ENCODE results near the gene CPPED1. TPM values are rescaled to one million over a fixed set of nuclear protein-coding genes. Genes with fewer than 3 reads are reported as not detected.

The CPPED1 gene
- total and polyA plus RNA-seq, 2 experiments from 2014 or later = 6.2 to 7.3 TPM

DNA sequence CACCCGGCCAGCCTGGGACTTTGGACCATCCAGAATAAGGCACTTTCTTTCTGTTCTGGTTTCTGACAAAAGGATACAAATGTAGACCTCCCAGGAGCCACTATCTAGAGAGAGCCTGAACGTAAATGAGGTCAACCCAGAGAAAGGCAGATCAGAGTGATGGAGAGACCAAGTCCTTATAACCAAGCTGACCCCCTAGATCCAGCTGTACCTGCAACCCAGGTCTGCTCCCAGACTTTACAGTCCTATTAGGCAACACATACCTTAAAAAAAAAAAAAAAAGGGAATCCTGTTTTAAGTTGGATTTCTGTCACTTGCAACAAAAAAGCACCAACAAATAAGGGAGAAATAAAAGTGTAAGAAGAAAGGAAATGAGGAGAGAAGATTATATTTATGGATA lies 23.2 kb downstream of the CPPED1 start:
- ATAC-seq (no peak), DNase-seq (ENCODE audit: low spot score) (no peak)
- Histone ChIP-seq H4K20me1 (replicated peaks; ENCODE audit: insufficient read depth) (no peaks in the 10 kb centered on the region), H2AFZ (no peak overlapping the region), H3K36me3 (ENCODE audit: insufficient read depth) (no peaks in the 10 kb centered on the region), H3F3A (replicated peaks; ENCODE audit: low read depth) (no peaks in the 10 kb centered on the region), H3K4me3 (no peak overlapping the region), H3K4me2 (no peak overlapping the region), H3K9me2 (ENCODE audit: insufficient read depth) (no peaks in the 10 kb centered on the region), H3K27ac (ENCODE audit: low read depth) (no peak overlapping the region), H3K79me2 (replicated peaks; ENCODE audit: insufficient read depth) (no peaks in the 10 kb centered on the region), H3K27me3 (ENCODE audit: insufficient read depth) (no peaks in the 10 kb centered on the region), H3K4me1 (ENCODE audit: insufficient read depth) (no peaks in the 10 kb centered on the region)
- no peaks in the 10 kb centered on the region; the same call in 2 of the 3 replicates for H3K9me3 Mint-ChIP-seq
- TF ChIP-seq ZNF114 (CRISPR knock-in tag; IDR thresholded peaks at IDR 0.05) (no peak), ZNF462 (CRISPR knock-in tag; IDR thresholded peaks at IDR 0.05) (no peak), EZH2phosphoT487 (IDR thresholded peaks at IDR 0.05; ENCODE audit: unreplicated experiment) (no peak), NANOG (IDR thresholded peaks at IDR 0.05; ENCODE audit: borderline replicate concordance) (no peak), JUNB (IDR thresholded peaks at IDR 0.05; ENCODE audit: unreplicated experiment) (no peak), POLR2AphosphoS5 (IDR thresholded peaks at IDR 0.05; ENCODE audit: low read depth) (no peak)
- TF ChIP-seq, protein P1, sequence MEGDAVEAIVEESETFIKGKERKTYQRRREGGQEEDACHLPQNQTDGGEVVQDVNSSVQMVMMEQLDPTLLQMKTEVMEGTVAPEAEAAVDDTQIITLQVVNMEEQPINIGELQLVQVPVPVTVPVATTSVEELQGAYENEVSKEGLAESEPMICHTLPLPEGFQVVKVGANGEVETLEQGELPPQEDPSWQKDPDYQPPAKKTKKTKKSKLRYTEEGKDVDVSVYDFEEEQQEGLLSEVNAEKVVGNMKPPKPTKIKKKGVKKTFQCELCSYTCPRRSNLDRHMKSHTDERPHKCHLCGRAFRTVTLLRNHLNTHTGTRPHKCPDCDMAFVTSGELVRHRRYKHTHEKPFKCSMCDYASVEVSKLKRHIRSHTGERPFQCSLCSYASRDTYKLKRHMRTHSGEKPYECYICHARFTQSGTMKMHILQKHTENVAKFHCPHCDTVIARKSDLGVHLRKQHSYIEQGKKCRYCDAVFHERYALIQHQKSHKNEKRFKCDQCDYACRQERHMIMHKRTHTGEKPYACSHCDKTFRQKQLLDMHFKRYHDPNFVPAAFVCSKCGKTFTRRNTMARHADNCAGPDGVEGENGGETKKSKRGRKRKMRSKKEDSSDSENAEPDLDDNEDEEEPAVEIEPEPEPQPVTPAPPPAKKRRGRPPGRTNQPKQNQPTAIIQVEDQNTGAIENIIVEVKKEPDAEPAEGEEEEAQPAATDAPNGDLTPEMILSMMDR (conservative IDR thresholded peaks at IDR 0.05; ENCODE audit: low read depth in 2 of 2) = no peak
- H3K4me3 Mint-ChIP-seq = no peak overlapping the region
- H3K36me3 Mint-ChIP-seq (ENCODE audit: low read depth) = 0 out of 3 replicates have a peak, but pooled peaks cover 2% of the 10 kb centered on the region
- no peak overlapping the region for H3K27ac Mint-ChIP-seq
- no peaks in the 10 kb centered on the region for H3K4me1 Mint-ChIP-seq
- H3K27me3 Mint-ChIP-seq (ENCODE audit: insufficient read depth, low read depth, poor library complexity) = no peaks in the 10 kb centered on the region

Measured in GM23338 (cell line).